ENCODE results near the gene MAPK11. TPM values are rescaled to one million over a fixed set of nuclear protein-coding genes. Genes with fewer than 3 reads are reported as not detected.

MAPK11 gene
- polyA plus RNA-seq, 3 donors = 0.81 TPM; not detected in 2

DNA sequence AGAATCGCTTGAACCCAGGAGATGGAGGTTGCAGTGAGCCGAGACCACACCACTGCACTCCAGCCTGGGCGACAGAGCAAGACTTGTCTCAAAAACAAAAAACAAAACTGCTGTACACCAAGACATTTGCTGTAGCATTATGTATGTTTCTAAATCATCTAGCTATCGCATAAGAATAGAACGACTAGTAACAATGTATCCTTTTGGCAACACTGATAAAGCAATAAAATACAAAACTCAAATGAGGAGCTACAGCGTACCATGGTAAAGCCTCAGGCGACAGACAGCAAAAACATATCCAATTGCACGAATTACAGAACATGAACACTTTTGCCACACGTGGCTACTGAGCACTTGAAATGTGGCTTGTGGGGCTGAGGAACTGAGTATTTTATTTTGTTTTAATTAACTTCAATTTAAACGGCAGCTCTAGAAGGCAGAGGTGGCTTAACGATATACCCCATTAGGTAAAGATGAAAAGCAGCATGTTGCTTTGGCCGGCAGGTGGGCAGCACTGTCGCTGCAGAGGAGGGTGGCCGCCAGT, 27.7 kb downstream of the MAPK11 start:
- Histone ChIP-seq H3K4me2 (replicated peaks; ENCODE audit: extremely low read depth, low read length, poor library complexity, severe bottlenecking) (peak overlapping the region; percentile 44), H3K4me1 (ENCODE audit: control insufficient read depth in 1 of 2, insufficient read depth in 2 of 2, low read length in 2 of 2) (peaks cover 43 to 49% of the 10 kb centered on the region in 2 donors), H3K27me3 (ENCODE audit: control insufficient read depth in 2 of 2, insufficient read depth in 2 of 2, low read length in 2 of 2) (no peaks in the 10 kb centered on the region), H3K9me3 (replicated peaks in 1 of 2; ENCODE audit: control insufficient read depth in 1 of 2, insufficient read depth in 1 of 2, low read length in 2 of 2) (no peaks in the 10 kb centered on the region), H4K20me1 (ENCODE audit: insufficient read depth, low read length) (peaks cover 20% of the 10 kb centered on the region), H3K36me3 (replicated peaks in 1 of 2; ENCODE audit: control insufficient read depth in 1 of 2, insufficient read depth in 2 of 2, low read length in 2 of 2) (peaks cover 19 to 35% of the 10 kb centered on the region in 2 donors), H2AFZ (ENCODE audit: insufficient read depth, low read depth, low read length, poor library complexity, severe bottlenecking) (no peak overlapping the region), H3K4me3 (replicated peaks in 1 of 3; ENCODE audit: low read depth in 2 of 3, low read length in 3 of 3) (peak overlapping the region in 1 of 3 experiments; percentile 98), H3K79me2 (ENCODE audit: insufficient read depth, low read length) (peaks cover 74% of the 10 kb centered on the region), H3K27ac (ENCODE audit: low read depth in 1 of 2, low read length in 2 of 2) (no peak overlapping the region), H3K9ac (ENCODE audit: insufficient read depth, low read length, poor library complexity, severe bottlenecking) (peak overlapping the region; percentile 1)
- Mint-ChIP-seq H3K4me1 (peaks cover 43% of the 10 kb centered on the region), H3K27ac (peak overlapping the region in 2 of 7 donors; percentile 40 to 54), H3K36me3 (peaks cover 24 to 42% of the 10 kb centered on the region in 2 donors), H3K4me3 (peak overlapping the region in 1 of 2 donors; percentile 0), H3K9me3 (peaks cover 0 to 2% (median 0%) of the 10 kb centered on the region in 7 donors), H3K27me3 (ENCODE audit: low read depth in 3 of 3) (no peaks in the 10 kb centered on the region)
- WGBS (ENCODE audit: insufficient coverage) = 100% methylated on average over 2 of the region's 14 CpGs
- TF ChIP-seq, protein P1, sequence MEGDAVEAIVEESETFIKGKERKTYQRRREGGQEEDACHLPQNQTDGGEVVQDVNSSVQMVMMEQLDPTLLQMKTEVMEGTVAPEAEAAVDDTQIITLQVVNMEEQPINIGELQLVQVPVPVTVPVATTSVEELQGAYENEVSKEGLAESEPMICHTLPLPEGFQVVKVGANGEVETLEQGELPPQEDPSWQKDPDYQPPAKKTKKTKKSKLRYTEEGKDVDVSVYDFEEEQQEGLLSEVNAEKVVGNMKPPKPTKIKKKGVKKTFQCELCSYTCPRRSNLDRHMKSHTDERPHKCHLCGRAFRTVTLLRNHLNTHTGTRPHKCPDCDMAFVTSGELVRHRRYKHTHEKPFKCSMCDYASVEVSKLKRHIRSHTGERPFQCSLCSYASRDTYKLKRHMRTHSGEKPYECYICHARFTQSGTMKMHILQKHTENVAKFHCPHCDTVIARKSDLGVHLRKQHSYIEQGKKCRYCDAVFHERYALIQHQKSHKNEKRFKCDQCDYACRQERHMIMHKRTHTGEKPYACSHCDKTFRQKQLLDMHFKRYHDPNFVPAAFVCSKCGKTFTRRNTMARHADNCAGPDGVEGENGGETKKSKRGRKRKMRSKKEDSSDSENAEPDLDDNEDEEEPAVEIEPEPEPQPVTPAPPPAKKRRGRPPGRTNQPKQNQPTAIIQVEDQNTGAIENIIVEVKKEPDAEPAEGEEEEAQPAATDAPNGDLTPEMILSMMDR (IDR thresholded peaks at IDR 0.05) = no peak
- intact Hi-C loops (cut with micrococcal nuclease) = no loop called here
- no peak for DNase-seq

GRCh38 chr22:50238755-50239154, 31.4 kb downstream of the MAPK11 start:
- peaks cover 39% of the 10 kb centered on the region for H4K20me1 ChIP-seq (ENCODE audit: insufficient read depth, low read length)
- no peak overlapping the region for H3K4me3 ChIP-seq (replicated peaks in 1 of 3; ENCODE audit: low read depth in 2 of 3, low read length in 3 of 3)
- H3K9me3 ChIP-seq (replicated peaks in 1 of 2; ENCODE audit: control insufficient read depth in 1 of 2, insufficient read depth in 1 of 2, low read length in 2 of 2) = no peaks in the 10 kb centered on the region
- peaks cover 30% of the 10 kb centered on the region for H3K4me1 Mint-ChIP-seq
- H2AFZ ChIP-seq (ENCODE audit: insufficient read depth, low read depth, low read length, poor library complexity, severe bottlenecking) = no peak overlapping the region
- no peak overlapping the region for H3K9ac ChIP-seq (ENCODE audit: insufficient read depth, low read length, poor library complexity, severe bottlenecking)
- peaks cover 21 to 28% of the 10 kb centered on the region in 2 donors for H3K36me3 ChIP-seq (replicated peaks in 1 of 2; ENCODE audit: control insufficient read depth in 1 of 2, insufficient read depth in 2 of 2, low read length in 2 of 2)
- no peak overlapping the region for H3K27ac ChIP-seq (ENCODE audit: low read depth in 1 of 2, low read length in 2 of 2)
- peaks cover 0 to 6% (median 2%) of the 10 kb centered on the region in 7 donors for H3K9me3 Mint-ChIP-seq
- no peaks in the 10 kb centered on the region for H3K27me3 ChIP-seq (ENCODE audit: control insufficient read depth in 2 of 2, insufficient read depth in 2 of 2, low read length in 2 of 2)
- no peak overlapping the region for H3K4me2 ChIP-seq (replicated peaks; ENCODE audit: extremely low read depth, low read length, poor library complexity, severe bottlenecking)
- no peaks in the 10 kb centered on the region for H3K27me3 Mint-ChIP-seq (ENCODE audit: low read depth in 3 of 3)
- intact Hi-C loops (cut with micrococcal nuclease) = no loop called here
- TF ChIP-seq, protein P1 (IDR thresholded peaks at IDR 0.05) = no peak
- peak overlapping the region in 3 of 7 donors; percentile 30 to 82 (median 32) for H3K27ac Mint-ChIP-seq
- H3K4me1 ChIP-seq (ENCODE audit: control insufficient read depth in 1 of 2, insufficient read depth in 2 of 2, low read length in 2 of 2) = peaks cover 25 to 28% of the 10 kb centered on the region in 2 donors
- H3K36me3 Mint-ChIP-seq = peaks cover 36 to 62% of the 10 kb centered on the region in 2 donors
- no peak overlapping the region for H3K4me3 Mint-ChIP-seq
- peaks cover 75% of the 10 kb centered on the region for H3K79me2 ChIP-seq (ENCODE audit: insufficient read depth, low read length)
- WGBS (ENCODE audit: insufficient coverage) = 77% methylated on average over 7 of the region's 9 CpGs
- no peak for DNase-seq

Data from CD14-positive monocyte (primary cell).